Measurements from ENCODE around the gene LRBA.

DNA sequence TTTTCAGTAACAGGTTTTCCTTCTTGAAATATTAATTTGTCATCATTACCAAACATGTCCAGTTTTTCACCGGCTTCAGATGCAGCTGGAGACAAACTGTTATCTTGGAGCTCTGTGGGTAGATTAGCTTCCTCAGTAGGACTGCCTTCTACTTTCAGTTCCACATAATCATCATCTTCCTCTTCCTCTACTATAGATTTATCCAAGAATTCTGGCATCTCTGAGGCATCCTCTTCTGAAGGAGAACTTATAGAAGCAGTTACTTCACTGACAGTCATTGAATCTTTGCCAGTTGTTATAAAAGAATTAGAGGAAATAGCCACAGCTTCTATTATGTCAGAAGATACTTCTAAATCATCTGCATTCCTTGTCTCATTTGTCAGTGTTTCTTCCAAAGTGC lies 162.9 kb downstream of the LRBA start:
- no peak for TF ChIP-seq POLR2A (IDR thresholded peaks at IDR 0.05)
- TF ChIP-seq, protein P1, sequence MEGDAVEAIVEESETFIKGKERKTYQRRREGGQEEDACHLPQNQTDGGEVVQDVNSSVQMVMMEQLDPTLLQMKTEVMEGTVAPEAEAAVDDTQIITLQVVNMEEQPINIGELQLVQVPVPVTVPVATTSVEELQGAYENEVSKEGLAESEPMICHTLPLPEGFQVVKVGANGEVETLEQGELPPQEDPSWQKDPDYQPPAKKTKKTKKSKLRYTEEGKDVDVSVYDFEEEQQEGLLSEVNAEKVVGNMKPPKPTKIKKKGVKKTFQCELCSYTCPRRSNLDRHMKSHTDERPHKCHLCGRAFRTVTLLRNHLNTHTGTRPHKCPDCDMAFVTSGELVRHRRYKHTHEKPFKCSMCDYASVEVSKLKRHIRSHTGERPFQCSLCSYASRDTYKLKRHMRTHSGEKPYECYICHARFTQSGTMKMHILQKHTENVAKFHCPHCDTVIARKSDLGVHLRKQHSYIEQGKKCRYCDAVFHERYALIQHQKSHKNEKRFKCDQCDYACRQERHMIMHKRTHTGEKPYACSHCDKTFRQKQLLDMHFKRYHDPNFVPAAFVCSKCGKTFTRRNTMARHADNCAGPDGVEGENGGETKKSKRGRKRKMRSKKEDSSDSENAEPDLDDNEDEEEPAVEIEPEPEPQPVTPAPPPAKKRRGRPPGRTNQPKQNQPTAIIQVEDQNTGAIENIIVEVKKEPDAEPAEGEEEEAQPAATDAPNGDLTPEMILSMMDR (IDR thresholded peaks at IDR 0.05): no peak

All from body of pancreas (tissue), 4 donors.